Vagina (tissue), 2 donors: ENCODE data around the gene TTC33. TPM values are rescaled to one million over a fixed set of nuclear protein-coding genes. Genes with fewer than 3 reads are reported as not detected.

ENCODE experiments used
- DNase-seq, 2 donors: peaks; one replicate each; pipeline ENCODE4 v3.0.0-alpha.2; 2017; ENCODE audit errors: extremely low spot score in 2 of 2
- H3K27ac ChIP-seq: fragments of 200-600 bp; sonication (generic); one replicate; pipeline ENCODE4 v1.5.1; 2019
- H3K27me3 ChIP-seq: fragments of 200-600 bp; sonication (generic); one replicate; pipeline ENCODE4 v1.5.1; 2019
- H3K36me3 ChIP-seq, 2 donors: fragments of 200-600 bp; sonication (generic); one replicate each; pipeline ENCODE4 v1.5.1; 2017 to 2019
- H3K4me1 ChIP-seq: fragments of 200-600 bp; sonication (generic); one replicate; pipeline ENCODE4 v1.5.1; 2019
- H3K4me3 ChIP-seq, 2 donors: fragments of 200-600 bp; sonication (generic); 1 replicate in 1 of 2; 2 replicates in 1 of 2; pipeline ENCODE4 v1.5.1; 2016 to 2019
- H3K9me3 ChIP-seq: fragments of 200-600 bp; sonication (generic); one replicate; pipeline ENCODE4 v1.5.1; 2019
- CTCF ChIP-seq, 3 experiments: fragments of 450-650 bp in 2 of 3; fragments of 200-600 bp in 1 of 3; sonication (generic) in 1 of 3; IDR thresholded peaks; one replicate each; pipeline ENCODE4 v1.5.1; 2017 to 2019; ENCODE audit warnings: antibody characterized with exemption in 3 of 3, mild to moderate bottlenecking in 2 of 3, moderate library complexity in 2 of 3
- POLR2A ChIP-seq, 2 donors: fragments of 450-650 bp; IDR thresholded peaks; one replicate each; pipeline ENCODE4 v1.6.1; 2017; ENCODE audit warnings: antibody characterized with exemption in 2 of 2, mild to moderate bottlenecking in 2 of 2, moderate library complexity in 2 of 2
- POLR2AphosphoS5 ChIP-seq, 2 donors: sonication (generic); formaldehyde crosslinking; IDR thresholded peaks; one replicate each; pipeline ENCODE4 v1.9.0; 2017; ENCODE audit warnings: antibody characterized with exemption in 2 of 2, mild to moderate bottlenecking in 2 of 2, low read depth in 1 of 2; ENCODE audit not compliant: insufficient read depth in 1 of 2
- intact Hi-C: fragments of 100-400 bp; cut with DNase I; formaldehyde crosslinking; loops from one replicate; pipeline ENCODE4 v1.15.1; 2023
- total RNA-seq: library from RNA; depleted of rRNA; stranded (reverse); fragments of >200 nt; gene quantifications from one replicate; pipeline ENCODE4 v1.2.3, GENCODE V29; 2016

Gene TTC33
- total RNA-seq, 1 donor from 2014 or later: 12.8 TPM

DNA sequence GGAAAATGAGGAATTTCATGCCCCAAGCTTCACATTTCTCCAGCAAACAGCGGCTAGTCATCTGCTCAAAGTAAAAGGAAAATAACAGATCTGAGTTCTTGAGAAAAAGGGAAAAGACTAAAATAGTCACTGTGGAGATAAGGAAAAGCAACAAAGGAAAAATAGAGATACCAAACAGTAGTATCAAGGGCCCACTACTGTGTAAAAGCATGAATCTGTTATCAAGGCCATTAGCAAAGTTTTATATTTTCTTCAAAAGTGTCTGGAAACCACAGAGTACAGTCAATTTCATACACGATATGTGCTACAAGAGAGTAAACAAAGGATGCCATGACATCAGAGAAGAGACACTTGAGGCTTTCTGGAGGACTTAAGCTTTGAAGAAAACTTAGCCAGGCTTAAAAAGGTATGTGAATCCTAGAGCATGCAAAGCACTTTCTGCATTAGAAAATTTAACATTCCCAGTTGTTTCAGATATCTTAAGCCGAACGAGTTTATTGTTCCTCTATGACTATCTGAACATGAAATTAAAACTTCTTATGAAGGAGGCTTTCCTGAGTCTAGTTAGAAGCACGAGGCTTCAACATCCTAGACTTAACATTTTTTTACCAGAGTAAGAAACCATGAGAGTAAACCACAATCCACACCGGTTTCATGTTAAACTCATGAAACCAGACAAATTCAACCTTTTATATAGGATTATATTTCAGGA lies 1.2 kb downstream of the TTC33 start:
- Histone ChIP-seq H3K4me1 (peaks cover 22% of the 10 kb centered on the region), H3K27ac (peak overlapping the region; percentile 92), H3K36me3 (peaks cover 0 to 2% of the 10 kb centered on the region in 2 donors), H3K9me3 (no peaks in the 10 kb centered on the region), H3K4me3 (peak overlapping the region; percentile 93 to 95), H3K27me3 (no peaks in the 10 kb centered on the region)
- TF ChIP-seq POLR2A (IDR thresholded peaks at IDR 0.05): no peak
- no peak for TF ChIP-seq POLR2AphosphoS5 (IDR thresholded peaks at IDR 0.05; ENCODE audit: insufficient read depth in 1 of 2, low read depth in 1 of 2)
- no peak for TF ChIP-seq CTCF (IDR thresholded peaks at IDR 0.05)
- DNase-seq: no peak
- intact Hi-C loops: loop anchor here (2.0 to 10.0 kb wide), 2 partner anchors 42 to 80 kb away; partner anchors contain the start of gene RPL37

GRCh38 chr5:40746703-40747102 lies 9.1 kb downstream of the TTC33 start:
- Histone ChIP-seq H3K27me3 (no peaks in the 10 kb centered on the region), H3K9me3 (no peaks in the 10 kb centered on the region), H3K36me3 (peaks cover 0 to 7% of the 10 kb centered on the region in 2 donors), H3K4me3 (no peak overlapping the region), H3K4me1 (no peaks in the 10 kb centered on the region), H3K27ac (no peak overlapping the region)
- no peak for DNase-seq
- no peak for TF ChIP-seq CTCF (IDR thresholded peaks at IDR 0.05)
- intact Hi-C loops: no loop called here

- intact Hi-C loops: no loop called here
- TF ChIP-seq POLR2A (IDR thresholded peaks at IDR 0.05) (no peak), POLR2AphosphoS5 (IDR thresholded peaks at IDR 0.05; ENCODE audit: insufficient read depth in 1 of 2, low read depth in 1 of 2) (no peak), CTCF (IDR thresholded peaks at IDR 0.05) (no peak)
- peaks cover 0 to 19% of the 10 kb centered on the region in 2 donors for H3K36me3 ChIP-seq
- H3K9me3 ChIP-seq: no peaks in the 10 kb centered on the region
- H3K4me1 ChIP-seq: no peaks in the 10 kb centered on the region
- no peak overlapping the region for H3K27ac ChIP-seq
- no peaks in the 10 kb centered on the region for H3K27me3 ChIP-seq
- no peak overlapping the region for H3K4me3 ChIP-seq
- DNase-seq: no peak
These were observed 12.0 kb downstream of the TTC33 start for GRCh38 chr5:40743771-40744170.

DNA sequence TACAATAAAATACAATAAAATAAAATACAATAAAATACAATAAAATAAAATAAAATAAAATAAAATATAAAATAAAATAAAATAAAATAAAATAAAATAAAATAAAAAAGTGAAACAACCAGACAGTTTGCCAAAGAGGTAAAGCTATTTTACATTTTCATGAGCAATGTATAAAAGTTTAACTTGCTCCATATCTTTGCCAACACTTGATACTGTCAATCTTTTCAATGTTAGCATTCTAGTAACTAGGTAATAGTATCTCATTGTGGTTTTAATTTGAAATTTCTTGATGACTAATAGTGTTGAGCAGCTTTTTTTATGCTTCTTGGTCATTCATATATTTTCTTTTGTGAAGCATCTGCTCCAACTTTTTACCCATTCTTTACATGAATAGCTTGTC lies 17.3 kb downstream of the TTC33 start:
- no peak for DNase-seq
- Histone ChIP-seq H3K27ac (no peak overlapping the region), H3K9me3 (no peaks in the 10 kb centered on the region), H3K4me1 (peaks cover 12% of the 10 kb centered on the region), H3K4me3 (no peak overlapping the region), H3K36me3 (peaks cover 0 to 13% of the 10 kb centered on the region in 2 donors), H3K27me3 (no peaks in the 10 kb centered on the region)
- TF ChIP-seq POLR2A (IDR thresholded peaks at IDR 0.05) (no peak), CTCF (IDR thresholded peaks at IDR 0.05) (no peak), POLR2AphosphoS5 (IDR thresholded peaks at IDR 0.05; ENCODE audit: insufficient read depth in 1 of 2, low read depth in 1 of 2) (no peak)
- intact Hi-C loops: no loop called here

DNA sequence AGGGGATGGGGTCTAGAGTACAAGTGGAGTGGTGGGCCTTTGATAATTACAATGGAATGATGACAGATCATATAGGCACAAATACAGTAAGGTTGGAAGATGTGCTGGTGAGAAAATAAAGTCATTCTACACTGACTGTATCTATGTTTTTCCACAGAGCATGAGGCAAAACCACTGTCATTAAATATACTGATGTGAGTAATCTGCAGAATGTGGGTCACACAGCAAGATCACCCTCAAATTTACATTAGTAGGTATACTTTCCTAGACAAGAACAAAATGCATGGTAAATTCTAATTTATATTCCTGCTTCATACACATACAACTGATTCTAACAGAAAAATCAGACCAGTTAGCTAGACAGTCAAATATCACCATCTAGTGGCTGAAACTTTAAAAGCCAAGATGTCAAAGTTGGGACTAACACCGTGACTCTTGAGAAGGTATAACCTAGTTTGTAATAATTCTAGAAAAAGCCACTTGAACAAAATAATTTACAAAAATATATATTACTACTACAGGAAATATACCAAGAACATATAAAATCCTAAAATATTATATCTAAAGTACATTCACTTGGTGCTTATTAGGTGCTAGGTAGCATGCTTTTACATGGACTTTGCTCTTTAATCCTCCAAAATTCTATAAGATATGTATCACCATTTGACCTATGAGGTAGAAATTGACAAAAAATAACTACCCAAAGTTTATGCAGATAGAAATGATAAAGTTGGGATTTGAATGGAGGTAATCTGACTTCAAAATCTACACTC lies 19.5 kb downstream of the TTC33 start:
- peaks cover 15% of the 10 kb centered on the region for H3K4me1 ChIP-seq
- no peak overlapping the region for H3K4me3 ChIP-seq
- DNase-seq: no peak
- H3K27me3 ChIP-seq: no peaks in the 10 kb centered on the region
- TF ChIP-seq POLR2AphosphoS5 (IDR thresholded peaks at IDR 0.05; ENCODE audit: insufficient read depth in 1 of 2, low read depth in 1 of 2): no peak
- TF ChIP-seq POLR2A (IDR thresholded peaks at IDR 0.05): no peak
- TF ChIP-seq CTCF (IDR thresholded peaks at IDR 0.05): peak in 2 of 3 experiments; percentile 29 to 61
- no peak overlapping the region for H3K27ac ChIP-seq
- H3K36me3 ChIP-seq: peaks cover 0 to 8% of the 10 kb centered on the region in 2 donors
- no peaks in the 10 kb centered on the region for H3K9me3 ChIP-seq
- intact Hi-C loops: no loop called here
